SU-DHL-6 (cell line): ENCODE measurements around the gene TTLL11.
"Not testable (repeated sequence)": the region's sequence is repeated elsewhere in the genome, so short reads cannot be mapped to it uniquely, and the experiment has no call there.

Experiments used
- H2AFZ ChIP-seq: fragments of 200-600 bp; sonication (generic); 2 replicates; pipeline ENCODE4 v1.6.1; 2014; ENCODE audit warnings: low read depth, mild to moderate bottlenecking, moderate library complexity, mixed read lengths, antibody characterized with exemption, low read length; ENCODE audit not compliant: severe bottlenecking
- H3F3A ChIP-seq: fragments of 200-600 bp; shearing (Covaris generic); 2 replicates; pipeline ENCODE4 v1.6.0; 2016; ENCODE audit warnings: antibody characterized with exemption, mild to moderate bottlenecking; ENCODE audit not compliant: insufficient read depth
- H3K27ac ChIP-seq: fragments of 200-600 bp; sonication (generic); 2 replicates; pipeline ENCODE4 v1.5.1; 2016; ENCODE audit warnings: low read depth, mild to moderate bottlenecking, low read length, moderate library complexity, mixed read lengths
- H3K27me3 ChIP-seq: fragments of 200-600 bp; sonication (generic), shearing (Covaris generic); 2 replicates; pipeline ENCODE4 v1.6.0; 2014; ENCODE audit warnings: mild to moderate bottlenecking, low read length
- H3K36me3 ChIP-seq: fragments of 200-600 bp; sonication (generic); 2 replicates; pipeline ENCODE4 v1.6.1; 2014; ENCODE audit warnings: mild to moderate bottlenecking, low read length, mixed read lengths
- H3K4me2 ChIP-seq: fragments of 300-600, 200-600 bp; shearing (Covaris generic), sonication (generic); 2 replicates; pipeline ENCODE4 v1.6.0; 2014; ENCODE audit warnings: low read length, low read depth, mild to moderate bottlenecking; ENCODE audit not compliant: poor library complexity, severe bottlenecking
- H3K4me3 ChIP-seq: fragments of 200-600 bp; sonication (generic); 2 replicates; pipeline ENCODE4 v1.5.1; 2014; ENCODE audit warnings: antibody characterized with exemption, low read length, mild to moderate bottlenecking, mixed read lengths; ENCODE audit not compliant: insufficient read depth, poor library complexity, severe bottlenecking
- H3K79me2 ChIP-seq: fragments of 200-600 bp; sonication (generic); 2 replicates; pipeline ENCODE4 v1.6.1; 2014; ENCODE audit warnings: mild to moderate bottlenecking, low read length, moderate library complexity; ENCODE audit not compliant: insufficient read depth
- H3K9ac ChIP-seq: fragments of 200-600 bp; sonication (generic); 2 replicates; pipeline ENCODE4 v1.7.0; 2014; ENCODE audit warnings: mild to moderate bottlenecking, low read length
- H3K9me2 ChIP-seq: fragments of 200-600 bp; sonication (generic); replicated peaks from 2 replicates; pipeline ENCODE4 v1.6.1; 2014; ENCODE audit warnings: low read length; ENCODE audit not compliant: insufficient read depth
- H3K9me3 ChIP-seq: fragments of 200-600 bp; sonication (generic); 2 replicates; pipeline ENCODE4 v1.6.1; 2014; ENCODE audit warnings: low read length, mixed read lengths; ENCODE audit not compliant: insufficient read depth
- H4K20me1 ChIP-seq: fragments of 200-600 bp; sonication (generic); 2 replicates; pipeline ENCODE4 v1.6.1; 2014; ENCODE audit warnings: low read depth, mild to moderate bottlenecking, antibody characterized with exemption, low read length, moderate library complexity, mixed read lengths
- EZH2phosphoT487 ChIP-seq: fragments of 200-600 bp; sonication (generic), shearing (Covaris generic); conservative IDR thresholded peaks from 2 replicates; pipeline ENCODE4 v1.6.1; 2018; ENCODE audit warnings: mild to moderate bottlenecking, antibody characterized with exemption, low read length, moderate library complexity, mixed read lengths
- TF ChIP-seq, protein P1 (sequence below): fragments of 200-600 bp; sonication (generic); IDR thresholded peaks from one replicate; pipeline ENCODE4 v1.5.1; 2017; ENCODE audit warnings: antibody characterized with exemption, mild to moderate bottlenecking, low read length, moderate library complexity; ENCODE audit not compliant: insufficient read depth, poor library complexity, severe bottlenecking

TTLL11 gene

DNA sequence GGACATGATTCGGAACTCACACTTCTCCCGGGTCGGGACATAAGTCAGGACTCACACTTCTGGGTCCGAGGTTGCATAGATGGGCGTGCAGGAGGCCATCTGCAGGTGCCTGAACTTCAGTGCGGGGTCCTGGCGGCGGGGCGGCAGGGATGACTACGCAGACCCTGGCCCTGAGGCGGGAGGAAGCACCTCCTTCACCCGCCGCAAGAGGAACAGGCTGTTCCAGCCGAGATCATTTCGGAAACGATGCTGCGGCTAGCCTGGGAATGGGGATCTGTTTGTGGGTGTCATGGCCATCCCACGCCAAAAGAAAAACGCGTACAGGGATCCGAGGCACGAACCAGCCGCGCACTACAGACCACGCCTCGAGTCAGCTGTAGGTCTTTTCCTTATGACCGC, 196.6 kb downstream of the TTLL11 start:
- Histone ChIP-seq H3K79me2 (no peaks in the 10 kb centered on the region), H2AFZ (no peak overlapping the region), H3K9me2 (no peaks in the 10 kb centered on the region), H4K20me1 (no peaks in the 10 kb centered on the region), H3K4me2 (no peak overlapping the region), H3K27ac (no peak overlapping the region), H3K27me3 (no peaks in the 10 kb centered on the region), H3F3A (no peaks in the 10 kb centered on the region), H3K4me3 (no peak overlapping the region), H3K9me3 (peaks cover 14% of the 10 kb centered on the region; the same call in 1 of the 2 replicates), H3K9ac (no peak overlapping the region), H3K36me3 (no peaks in the 10 kb centered on the region)
- TF ChIP-seq, protein P1, sequence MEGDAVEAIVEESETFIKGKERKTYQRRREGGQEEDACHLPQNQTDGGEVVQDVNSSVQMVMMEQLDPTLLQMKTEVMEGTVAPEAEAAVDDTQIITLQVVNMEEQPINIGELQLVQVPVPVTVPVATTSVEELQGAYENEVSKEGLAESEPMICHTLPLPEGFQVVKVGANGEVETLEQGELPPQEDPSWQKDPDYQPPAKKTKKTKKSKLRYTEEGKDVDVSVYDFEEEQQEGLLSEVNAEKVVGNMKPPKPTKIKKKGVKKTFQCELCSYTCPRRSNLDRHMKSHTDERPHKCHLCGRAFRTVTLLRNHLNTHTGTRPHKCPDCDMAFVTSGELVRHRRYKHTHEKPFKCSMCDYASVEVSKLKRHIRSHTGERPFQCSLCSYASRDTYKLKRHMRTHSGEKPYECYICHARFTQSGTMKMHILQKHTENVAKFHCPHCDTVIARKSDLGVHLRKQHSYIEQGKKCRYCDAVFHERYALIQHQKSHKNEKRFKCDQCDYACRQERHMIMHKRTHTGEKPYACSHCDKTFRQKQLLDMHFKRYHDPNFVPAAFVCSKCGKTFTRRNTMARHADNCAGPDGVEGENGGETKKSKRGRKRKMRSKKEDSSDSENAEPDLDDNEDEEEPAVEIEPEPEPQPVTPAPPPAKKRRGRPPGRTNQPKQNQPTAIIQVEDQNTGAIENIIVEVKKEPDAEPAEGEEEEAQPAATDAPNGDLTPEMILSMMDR = no peak
- no peak for TF ChIP-seq EZH2phosphoT487

DNA sequence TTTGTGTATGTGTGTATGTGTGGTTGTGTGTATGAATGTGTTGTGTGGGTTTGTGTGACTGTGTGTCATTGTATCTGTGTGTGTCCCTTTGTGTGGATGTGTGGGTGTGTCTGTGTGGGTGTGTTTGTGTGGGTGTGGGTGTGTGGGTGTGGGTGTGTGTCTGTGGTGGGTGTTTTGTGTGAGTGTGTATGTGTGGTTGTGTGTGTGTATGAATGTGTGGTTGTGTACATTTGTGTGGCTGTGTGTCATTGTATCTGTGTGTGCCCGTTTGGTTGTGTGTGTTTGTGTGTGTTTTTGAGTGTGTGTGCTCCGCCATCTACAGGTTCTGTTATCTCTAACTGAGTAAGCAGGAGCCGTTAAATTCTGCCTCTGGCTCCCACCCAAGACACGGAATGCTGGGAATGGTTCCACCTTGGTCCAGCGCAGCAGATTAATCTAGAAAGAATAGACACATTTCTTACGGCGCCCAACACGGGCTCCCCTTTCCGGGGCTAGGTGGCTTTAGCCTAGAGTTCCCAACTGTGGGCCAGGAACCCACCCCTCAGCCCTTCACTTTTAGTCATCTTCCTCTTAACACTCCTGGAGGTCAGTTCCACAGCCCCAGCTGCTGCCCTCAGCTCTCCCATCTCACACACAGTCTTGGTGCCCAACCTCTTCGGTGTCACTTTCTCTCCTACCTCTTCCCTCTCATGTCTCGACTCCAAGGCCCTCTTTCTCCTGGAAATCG, 197.1 kb downstream of the TTLL11 start:
- H3K4me2 ChIP-seq = no peak overlapping the region

DNA sequence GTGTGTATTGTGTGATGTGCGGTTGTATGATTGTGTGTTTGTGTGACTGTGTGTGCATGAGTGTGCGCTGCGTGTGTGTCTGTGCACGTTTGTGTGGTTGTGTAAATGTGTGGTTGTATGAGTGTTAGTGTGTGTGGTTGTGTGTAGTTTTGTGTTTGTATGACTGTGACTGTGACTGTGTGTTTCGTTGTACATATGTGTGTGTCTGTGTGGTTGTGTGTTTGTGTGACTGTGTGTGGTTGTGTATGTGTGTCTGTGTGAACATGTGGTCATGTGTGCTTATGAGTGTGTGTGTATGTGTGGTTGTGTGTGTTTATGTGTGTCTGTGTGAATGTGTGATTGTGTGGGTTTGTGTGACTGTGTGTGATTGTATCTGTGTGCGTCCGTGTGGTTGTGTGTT, 197.8 kb downstream of the TTLL11 start:
- Histone ChIP-seq H4K20me1 (no peaks in the 10 kb centered on the region), H3F3A (no peaks in the 10 kb centered on the region), H3K27ac (no peak overlapping the region), H3K27me3 (no peaks in the 10 kb centered on the region), H3K4me2 (no peak overlapping the region), H3K9me2 (no peaks in the 10 kb centered on the region), H3K79me2 (no peaks in the 10 kb centered on the region), H3K9ac (no peak overlapping the region), H3K4me3 (no peak overlapping the region), H2AFZ (no peak overlapping the region), H3K36me3 (no peaks in the 10 kb centered on the region), H3K9me3 (peaks cover 11% of the 10 kb centered on the region; the same call in 1 of the 2 replicates)
- TF ChIP-seq, protein P1 = no peak
- no peak for TF ChIP-seq EZH2phosphoT487

More for the DNA sequence above, 197.1 kb downstream of the TTLL11 start:
- TF ChIP-seq EZH2phosphoT487 = no peak
- TF ChIP-seq, protein P1 = no peak
- Histone ChIP-seq H3K27me3 (no peaks in the 10 kb centered on the region), H4K20me1 (no peaks in the 10 kb centered on the region), H3K9ac (no peak overlapping the region), H3K9me2 (no peaks in the 10 kb centered on the region), H3K27ac (no peak overlapping the region), H3K4me3 (no peak overlapping the region), H3K79me2 (no peaks in the 10 kb centered on the region), H3F3A (no peaks in the 10 kb centered on the region), H2AFZ (no peak overlapping the region), H3K9me3 (peaks cover 14% of the 10 kb centered on the region; the same call in 1 of the 2 replicates), H3K36me3 (no peaks in the 10 kb centered on the region)

DNA sequence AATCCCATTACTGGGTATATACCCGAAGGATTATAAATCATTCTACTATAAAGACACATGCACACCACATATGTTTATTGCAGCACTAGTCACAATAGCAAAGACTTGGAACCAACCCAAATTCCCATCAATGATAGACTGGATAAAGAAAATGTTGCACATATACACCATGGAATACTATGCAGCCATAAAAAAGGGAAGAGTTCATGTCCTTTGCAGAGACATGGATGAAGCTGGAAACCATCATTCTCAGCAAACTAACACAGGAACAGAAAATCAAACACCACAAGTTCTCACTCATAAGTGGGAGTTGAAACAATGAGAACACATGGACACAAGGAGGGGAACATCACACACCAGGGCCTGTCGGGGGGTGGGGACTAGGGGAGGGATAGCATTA, 198.7 kb downstream of the TTLL11 start:
- not testable (repeated sequence) for H3K4me3 ChIP-seq, H3K36me3 ChIP-seq, H3K4me2 ChIP-seq, H3F3A ChIP-seq, H3K9me3 ChIP-seq, H3K9me2 ChIP-seq, H2AFZ ChIP-seq, H3K27me3 ChIP-seq, H3K27ac ChIP-seq, H3K79me2 ChIP-seq, H3K9ac ChIP-seq, H4K20me1 ChIP-seq
